Suppressor macrophage treated with lipopolysaccharide for 1 hour (primary cell): Measurements from ENCODE around the gene FAM186B.
"Not testable (repeated sequence)": the region's sequence is repeated elsewhere in the genome, so short reads cannot be mapped to it uniquely, and the experiment has no call there.

Experiments used
- DNase-seq, 3 donors: peaks; one replicate each; pipeline ENCODE4 v3.0.0-alpha.2; 2020 to 2022

The FAM186B gene

GRCh38 chr12:49635036-49635435 lies 29.6 kb upstream of the FAM186B start:
- DNase-seq: no peak

DNA sequence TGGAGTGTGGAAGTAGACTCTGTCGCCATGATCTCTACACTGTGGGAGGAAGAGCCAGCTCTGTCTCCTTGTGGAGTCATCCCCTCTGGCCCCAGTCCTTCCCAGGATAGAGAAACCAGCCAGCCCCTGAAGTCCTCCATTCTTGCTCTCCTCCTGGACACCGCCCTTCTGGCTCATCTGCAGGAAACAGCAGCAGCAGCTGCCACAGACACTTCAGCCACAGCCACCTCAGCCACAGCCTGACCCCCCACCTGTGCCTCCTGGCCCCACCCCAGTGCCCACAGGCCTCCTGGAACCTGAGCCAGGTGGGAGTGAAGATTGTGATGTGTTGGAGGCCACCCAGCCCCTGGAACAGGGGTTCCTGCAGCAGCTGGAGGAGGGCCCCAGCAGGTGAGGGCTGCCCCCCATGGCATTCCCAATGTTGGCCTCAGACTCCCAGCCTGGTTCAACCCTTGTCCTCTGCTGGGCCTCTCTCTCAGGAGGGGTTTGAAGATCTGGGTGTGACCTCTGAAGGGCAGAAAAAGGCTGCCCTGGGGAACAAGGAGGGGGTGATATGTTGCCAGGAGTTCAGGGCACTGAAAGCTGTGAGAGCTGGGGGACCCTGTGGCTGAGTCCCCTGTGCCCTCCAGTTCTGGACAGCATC lies 28.4 kb upstream of the FAM186B start:
- DNase-seq: no peak

DNA sequence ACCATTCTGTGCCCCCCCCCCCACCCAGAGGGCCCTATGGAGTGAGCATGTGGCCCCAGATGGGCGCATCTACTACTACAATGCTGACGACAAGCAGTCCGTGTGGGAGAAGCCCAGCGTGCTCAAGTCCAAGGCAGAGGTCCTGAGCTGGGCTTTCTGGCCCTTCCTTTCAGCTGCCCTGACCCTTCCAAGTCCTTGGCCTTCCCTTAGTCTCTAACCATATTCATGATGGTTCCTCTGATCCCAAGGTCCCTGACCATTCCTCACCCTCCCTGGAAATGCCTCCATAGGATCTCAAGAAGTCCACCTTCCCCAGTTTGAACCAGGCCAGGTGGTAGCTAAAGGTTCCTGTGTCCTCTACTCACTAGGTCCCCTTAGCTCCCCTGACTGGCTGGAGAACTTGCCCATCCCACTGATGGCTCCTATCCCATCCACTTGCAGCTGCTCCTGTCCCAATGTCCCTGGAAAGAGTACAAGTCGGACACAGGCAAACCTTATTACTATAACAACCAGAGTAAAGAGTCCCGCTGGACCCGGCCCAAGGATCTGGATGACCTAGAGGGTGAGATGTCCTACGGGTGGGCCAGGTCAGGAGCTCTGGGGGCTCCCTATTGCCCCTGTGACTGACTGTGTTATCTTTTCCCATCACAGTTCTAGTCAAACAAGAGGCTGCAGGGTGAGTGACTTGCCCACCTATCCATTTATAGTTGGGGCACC lies 27.7 kb upstream of the FAM186B start:
- DNase-seq: no peak

DNA sequence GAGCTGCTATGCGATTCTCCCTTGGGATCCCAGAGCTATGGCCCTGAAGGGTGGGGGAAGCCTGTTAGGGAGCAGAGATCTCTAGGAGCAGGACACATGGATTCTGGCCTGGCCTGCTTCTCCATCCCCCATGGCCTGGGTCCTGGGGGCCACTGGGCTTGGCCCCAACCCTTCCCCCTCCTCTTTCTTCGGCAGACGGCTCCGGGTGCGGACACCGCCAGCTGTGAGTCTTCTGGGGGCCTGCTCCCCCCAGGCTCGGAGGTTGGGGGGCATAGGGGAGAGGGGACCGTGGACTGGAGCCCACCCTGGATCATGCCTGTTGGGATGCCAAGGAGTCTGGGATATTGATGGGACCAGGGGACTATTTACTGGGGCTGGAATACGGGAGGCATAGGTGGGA lies 27.0 kb upstream of the FAM186B start:
- no peak for DNase-seq

GRCh38 chr12:49631336-49631907 lies 26.0 kb upstream of the FAM186B start:
- DNase-seq: no peak

DNA sequence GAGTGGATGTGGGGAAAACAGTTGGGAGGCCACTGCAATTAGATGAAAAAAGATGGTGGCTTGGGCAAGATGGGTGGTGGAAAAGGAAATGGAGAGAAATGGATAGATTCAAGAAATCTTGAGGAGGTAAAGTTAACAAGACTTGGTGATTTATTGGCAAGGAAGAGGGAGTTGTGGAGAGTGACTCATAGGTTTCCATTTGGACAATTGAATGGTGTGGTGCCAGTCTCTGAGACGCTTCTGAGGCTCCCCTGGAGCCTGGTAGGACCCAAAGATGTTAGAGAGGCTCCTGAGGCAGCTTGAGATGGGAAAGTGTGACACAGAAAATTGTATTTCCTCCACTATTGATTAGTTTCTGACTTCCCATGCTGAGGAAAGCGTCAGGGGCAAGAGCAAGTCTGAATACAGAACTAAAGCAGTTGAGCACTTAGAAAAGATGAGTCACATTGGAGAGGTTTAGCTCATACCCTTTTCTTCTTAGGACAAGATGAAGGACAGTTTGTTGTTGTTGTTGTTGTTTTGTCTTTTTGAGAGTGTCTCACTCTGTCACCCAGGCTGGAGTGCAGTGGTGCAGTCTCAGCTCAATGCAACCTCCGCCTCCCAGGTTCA lies 22.4 kb upstream of the FAM186B start:
- DNase-seq: peak in 1 of 3 donors; percentile 39

DNA sequence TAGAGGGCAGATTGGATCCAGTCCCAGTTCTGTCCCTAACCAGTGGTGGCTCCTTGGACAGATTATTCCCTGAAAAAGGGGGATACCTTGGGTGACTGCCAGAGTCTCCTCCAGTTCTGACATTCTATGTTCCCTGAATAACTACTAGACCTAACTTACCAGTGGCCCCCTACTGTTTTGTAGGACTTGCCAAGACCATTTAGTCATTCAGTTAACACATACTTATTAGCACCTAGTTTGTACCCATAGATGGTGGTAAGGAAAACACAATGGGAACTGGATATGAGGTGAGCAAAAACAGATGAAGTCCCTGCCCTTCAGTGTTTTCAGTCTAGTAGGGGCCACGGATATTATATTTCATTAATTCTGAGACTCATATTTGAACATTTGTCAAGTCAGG lies 21.4 kb upstream of the FAM186B start:
- DNase-seq: no peak

GRCh38 chr12:49626169-49626835 lies 20.9 kb upstream of the FAM186B start:
- peak; percentile 61 to 64 (median 63) for DNase-seq

DNA sequence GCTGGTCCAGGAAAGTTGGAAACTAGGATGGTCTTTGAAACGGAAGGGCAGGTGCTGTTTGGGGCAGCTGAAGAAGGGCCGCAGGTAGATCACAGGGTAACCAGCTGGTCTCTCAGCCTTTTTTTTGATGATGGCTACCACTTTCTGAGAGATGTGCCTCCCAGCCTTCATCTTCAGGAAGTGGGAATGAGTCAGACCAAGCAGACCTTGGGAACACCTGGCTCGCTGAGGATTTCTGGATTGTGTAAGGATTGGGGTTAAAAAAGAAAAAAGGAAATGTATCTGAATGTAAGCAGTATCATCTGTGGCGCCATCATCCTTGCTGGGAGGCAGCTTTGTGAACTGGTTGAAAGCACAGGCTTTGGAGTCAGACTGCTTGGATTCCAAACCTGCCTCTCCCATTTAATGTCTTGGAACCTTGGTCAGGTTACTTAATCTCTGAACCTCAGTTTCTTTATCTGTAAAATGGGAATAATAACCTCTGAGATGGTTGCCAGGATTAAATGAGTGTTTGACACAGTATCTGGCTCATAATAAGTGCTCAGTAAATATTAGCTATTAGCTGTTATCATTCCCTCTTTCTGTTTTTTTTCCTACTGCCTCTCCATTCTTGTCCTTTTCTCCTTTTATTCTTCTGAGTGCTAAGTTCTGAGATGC lies 19.6 kb upstream of the FAM186B start:
- no peak for DNase-seq

DNA sequence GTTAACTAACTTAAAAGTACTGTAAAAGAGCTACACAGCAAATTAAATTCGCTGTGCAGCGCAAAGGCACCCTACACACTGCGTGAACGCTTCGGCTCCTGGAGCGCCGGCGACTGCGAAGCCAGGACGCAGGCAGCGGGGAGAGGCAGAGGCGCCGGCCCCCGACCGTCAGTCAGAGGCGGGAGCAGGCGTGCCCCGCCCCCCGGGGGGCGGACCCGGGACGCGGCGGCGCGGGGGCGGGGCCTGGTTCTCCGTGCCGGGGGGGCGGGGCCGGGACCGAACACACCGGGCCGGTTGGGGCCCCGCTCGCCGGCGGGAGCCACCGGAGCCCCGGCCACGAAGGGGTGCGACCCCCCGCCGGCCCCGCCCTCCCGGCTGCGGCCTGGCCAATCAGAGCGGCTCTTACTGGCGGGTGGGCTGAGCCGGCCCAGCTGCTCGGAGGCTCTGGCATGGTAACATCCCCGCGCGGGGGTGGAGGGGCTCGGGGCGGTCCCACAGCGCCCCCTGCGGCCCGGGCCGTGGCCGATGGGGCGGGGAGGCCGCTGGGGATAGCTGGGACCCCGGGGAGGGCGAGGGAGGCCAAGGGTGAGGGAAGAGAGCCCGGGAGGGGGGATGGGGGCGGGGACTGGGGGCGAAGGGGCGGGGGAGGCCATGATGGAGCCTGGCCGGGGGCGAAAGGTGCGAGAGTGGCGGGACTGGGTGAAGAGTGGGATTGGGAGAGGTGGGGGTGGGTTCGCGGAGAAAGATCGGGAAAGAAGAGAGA lies 17.9 kb upstream of the FAM186B start, which contains the start of gene PRPF40B:
Gene PRPF40B, plus strand, starts transcription at position 420 of the 763 bp plus-strand sequence. Its CDS starts 30 bp downstream, at position 450.
- peak; percentile 87 to 96 (median 92) for DNase-seq

DNA sequence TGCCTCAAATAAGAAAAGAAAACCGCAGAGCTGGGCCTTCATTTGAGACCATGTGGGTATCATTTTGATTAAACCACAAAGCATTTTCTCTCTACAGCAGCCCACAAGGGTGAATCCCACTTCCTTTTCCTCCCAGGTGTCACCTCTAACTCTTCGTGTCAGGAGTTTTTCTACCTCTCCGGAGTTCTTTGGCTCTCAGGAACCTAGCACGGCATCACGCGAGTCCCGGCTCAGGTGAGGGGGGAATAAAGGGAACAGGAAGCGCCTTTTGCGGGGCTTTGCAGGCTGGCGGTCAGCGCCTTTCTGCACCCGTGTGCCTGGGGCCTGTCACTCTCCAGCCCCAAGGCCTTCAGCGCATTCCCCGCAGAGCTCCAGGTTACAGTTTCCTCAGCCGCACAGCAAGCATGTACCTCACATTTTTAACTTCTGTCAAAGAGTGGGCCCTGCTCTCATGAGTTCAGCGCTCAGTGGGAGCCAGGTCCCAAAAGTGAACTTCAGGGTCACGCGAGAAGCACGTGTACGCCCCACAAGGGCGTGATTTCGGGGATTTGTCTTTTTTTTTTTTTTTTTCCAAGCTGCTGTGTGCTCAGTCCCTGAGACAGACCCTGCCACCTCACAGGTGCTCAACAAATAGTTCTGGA lies 17.2 kb upstream of the FAM186B start:
- DNase-seq: peak in 2 of 3 donors; percentile 38 to 40

DNA sequence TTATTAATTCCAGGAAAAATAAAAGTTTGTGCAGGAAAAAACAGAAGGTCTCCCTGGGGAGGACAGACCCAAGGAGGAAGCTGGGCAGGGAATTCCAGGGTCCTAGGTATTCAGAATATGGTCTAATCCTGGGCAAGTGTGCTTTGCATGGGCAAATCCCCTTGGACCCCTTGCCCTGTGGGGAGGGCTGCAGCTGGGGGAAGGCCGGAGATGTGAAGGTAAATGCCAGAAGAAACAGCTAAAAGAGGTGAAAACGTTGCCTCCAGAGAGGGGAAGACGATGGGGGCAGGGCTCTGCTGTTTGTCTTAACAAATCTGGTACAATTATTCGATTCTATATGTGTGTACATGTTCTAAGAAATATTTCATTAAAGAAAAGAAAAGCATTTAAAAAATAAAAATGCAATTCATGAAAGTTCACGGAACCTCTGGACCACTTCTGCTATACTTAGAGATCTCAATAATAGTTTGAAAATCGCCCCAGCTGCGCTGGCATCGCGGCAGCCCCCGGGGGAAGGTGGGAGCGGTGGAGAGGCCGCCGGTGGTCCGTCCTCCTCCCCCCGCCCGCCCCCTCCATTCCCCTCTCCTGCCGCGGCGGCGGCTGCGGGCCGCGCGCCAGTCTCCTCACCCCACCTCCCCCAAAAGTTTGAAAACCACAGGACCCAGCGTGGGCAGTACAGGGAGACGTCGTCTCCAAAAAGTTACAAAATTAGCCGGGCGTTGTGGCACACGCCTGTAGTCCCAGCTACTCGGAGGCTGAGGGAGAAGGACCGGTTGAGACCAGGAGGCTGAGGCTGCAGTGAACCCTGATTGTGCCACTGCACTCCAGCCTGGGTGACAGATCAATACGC lies 16.4 kb upstream of the FAM186B start:
- peak in 1 of 3 donors; percentile 36 for DNase-seq

- DNase-seq: no peak
These were observed 13.8 kb upstream of the FAM186B start for GRCh38 chr12:49619286-49619685.

DNA sequence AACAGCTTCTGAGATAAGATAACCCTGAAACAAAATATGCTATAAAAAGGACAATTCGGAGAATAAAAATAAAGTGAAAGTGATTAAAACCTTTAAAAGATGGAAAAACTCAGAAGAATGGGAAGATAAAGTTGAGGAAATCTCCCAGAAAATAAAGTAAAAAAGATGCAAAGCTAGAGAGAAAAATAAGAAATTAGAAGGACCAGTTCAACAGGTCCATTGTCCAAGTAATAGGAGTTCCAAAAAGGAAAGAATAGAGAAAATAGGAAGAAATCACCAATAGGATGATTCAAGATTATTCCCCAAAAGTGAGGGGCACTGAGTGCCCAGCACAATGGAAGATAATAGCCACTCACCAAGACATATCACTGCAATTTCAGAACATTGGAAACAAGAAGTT lies 13.1 kb upstream of the FAM186B start:
- no peak for DNase-seq

DNA sequence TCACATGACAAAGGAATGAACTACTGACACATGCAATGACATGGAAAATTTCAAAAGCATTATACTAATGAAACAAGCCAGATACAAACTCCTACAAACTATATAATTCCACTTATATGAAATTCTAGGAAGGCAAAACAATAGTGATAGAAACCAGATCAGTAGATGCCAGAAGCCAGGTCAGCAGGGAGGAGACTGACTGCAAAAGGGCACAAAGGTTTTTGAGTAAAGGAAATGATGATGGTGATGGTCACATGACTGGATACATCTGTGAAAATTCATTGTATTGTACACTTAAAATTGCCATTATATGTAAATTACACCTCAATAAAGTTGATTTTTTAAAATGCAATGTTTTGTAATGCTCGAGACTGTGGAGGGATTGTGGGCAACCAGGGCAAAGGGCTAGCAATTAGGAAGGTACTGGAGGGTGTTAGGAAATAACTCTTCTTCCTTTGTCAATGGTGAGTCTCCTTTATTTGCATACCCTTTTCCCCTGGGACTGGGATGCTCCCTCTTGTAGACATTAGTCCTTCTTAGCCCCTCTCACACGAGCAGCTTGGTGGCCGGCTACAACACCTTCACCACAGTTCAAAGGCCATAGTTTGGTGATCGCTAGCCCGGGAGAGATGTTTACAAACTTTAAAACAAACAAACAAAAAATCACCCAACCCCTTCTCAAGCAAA lies 11.2 kb upstream of the FAM186B start:
- DNase-seq: no peak

DNA sequence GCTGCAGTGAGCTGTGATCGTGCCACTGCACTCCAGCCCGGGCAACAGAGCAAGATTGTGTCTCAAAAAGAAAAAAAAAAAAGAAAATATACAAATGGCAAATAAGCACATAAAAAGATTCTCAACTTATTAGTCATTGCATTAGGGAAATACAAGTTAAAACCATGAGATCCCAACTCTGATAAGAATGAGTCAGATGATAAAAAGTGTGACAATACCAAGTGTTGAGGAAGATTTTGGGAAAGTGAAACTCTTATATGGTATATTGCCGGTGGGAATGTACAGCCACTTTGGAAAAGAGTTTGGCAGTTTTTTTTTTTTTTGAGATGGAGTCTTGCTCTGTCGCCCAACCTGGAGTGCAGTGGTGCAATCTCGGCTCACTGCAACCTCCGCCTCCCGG lies 10.3 kb upstream of the FAM186B start:
- peak in 2 of 3 donors; percentile 44 to 60 for DNase-seq

GRCh38 chr12:49612210-49612609 lies 6.8 kb upstream of the FAM186B start:
- DNase-seq: no peak

DNA sequence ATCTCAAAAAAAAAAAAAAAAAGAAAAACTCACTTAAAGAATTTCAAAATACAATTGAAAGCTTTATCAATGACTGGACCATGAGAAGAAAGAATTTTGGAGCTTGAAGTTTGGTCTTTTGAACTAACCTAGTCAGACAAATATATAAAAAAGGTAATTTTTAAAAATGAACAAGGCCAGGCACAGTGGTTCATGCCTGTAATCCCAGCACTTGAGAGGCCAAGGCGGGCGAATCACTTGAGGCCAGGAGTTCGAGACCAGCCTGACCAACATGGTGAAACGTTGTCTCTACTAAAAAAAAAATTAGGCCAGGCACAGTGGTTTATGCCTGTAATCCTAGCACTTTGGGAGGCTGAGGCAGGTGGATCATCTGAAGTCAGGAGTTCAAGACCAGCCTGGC lies 5.3 kb upstream of the FAM186B start:
- DNase-seq: not testable (repeated sequence)

GRCh38 chr12:49609875-49610154 lies 4.4 kb upstream of the FAM186B start:
- no peak for DNase-seq
